HEK293T (cell line): ENCODE data around the gene FBXO28.
A peak's percentile ranks its signal among the peaks of the same experiment; 100 is the strongest.

ENCODE experiments used
- CTCF ChIA-PET: fragments of 350-600 bp; formaldehyde crosslinking; extraction: SDS; loops from one replicate; lab custom pipeline; 2021; ENCODE audit warnings: antibody characterized with exemption, inconsistent platforms; lab: Yijun Ruan, JAX
- POLR2A ChIA-PET: fragments of 350-600 bp; formaldehyde crosslinking; extraction: SDS; loops from one replicate; lab custom pipeline; 2020; ENCODE audit warnings: antibody characterized with exemption, inconsistent platforms; lab: Yijun Ruan, JAX
- DNase-seq: peaks from one replicate; pipeline ENCODE4 v3.0.0; 2012; ENCODE audit warnings: mixed read lengths; ENCODE audit errors: extremely low spot score
- ARNT ChIP-seq: fragments of 450-650 bp; IDR thresholded peaks from 2 replicates; pipeline ENCODE4 v1.6.1; 2017; ENCODE audit warnings: mild to moderate bottlenecking
- BHLHE40 ChIP-seq: fragments of 450-650 bp; IDR thresholded peaks from 2 replicates; pipeline ENCODE4 v1.6.1; 2016; ENCODE audit warnings: mild to moderate bottlenecking, moderate library complexity, borderline replicate concordance
- CTBP1 ChIP-seq: fragments of 450-650 bp; IDR thresholded peaks from 2 replicates; pipeline ENCODE4 v1.6.1; 2016; ENCODE audit warnings: borderline replicate concordance
- ELF4 ChIP-seq: fragments of 450-650 bp; IDR thresholded peaks from 2 replicates; pipeline ENCODE4 v1.6.1; 2017; ENCODE audit warnings: antibody characterized with exemption
- FOXA1 ChIP-seq: fragments of 450-650 bp; IDR thresholded peaks from 2 replicates; pipeline ENCODE4 v1.6.1; 2016; ENCODE audit warnings: mild to moderate bottlenecking
- FOXK2 ChIP-seq: fragments of 450-650 bp; IDR thresholded peaks from 2 replicates; pipeline ENCODE4 v1.6.1; 2016; ENCODE audit warnings: mild to moderate bottlenecking
- FOXM1 ChIP-seq: fragments of 450-650 bp; IDR thresholded peaks from 2 replicates; pipeline ENCODE4 v1.6.1; 2017; ENCODE audit warnings: mild to moderate bottlenecking, borderline replicate concordance
- HDGF ChIP-seq: fragments of 450-650 bp; IDR thresholded peaks from 2 replicates; pipeline ENCODE4 v1.6.1; 2017; ENCODE audit warnings: antibody characterized with exemption, borderline replicate concordance
- L3MBTL2 ChIP-seq: fragments of 450-650 bp; conservative IDR thresholded peaks from 2 replicates; pipeline ENCODE4 v1.6.1; 2016; ENCODE audit warnings: mild to moderate bottlenecking
- LEF1 ChIP-seq: fragments of 450-650 bp; IDR thresholded peaks from 2 replicates; pipeline ENCODE4 v1.6.1; 2017; ENCODE audit warnings: mild to moderate bottlenecking, borderline replicate concordance
- NFRKB ChIP-seq: fragments of 450-650 bp; IDR thresholded peaks from 2 replicates; pipeline ENCODE4 v1.6.1; 2016; ENCODE audit warnings: mild to moderate bottlenecking, moderate library complexity
- PKNOX1 ChIP-seq: fragments of 450-650 bp; IDR thresholded peaks from 2 replicates; pipeline ENCODE4 v1.6.1; 2016
- SP1 ChIP-seq: fragments of 450-650 bp; IDR thresholded peaks from 2 replicates; pipeline ENCODE4 v1.6.1; 2017
- SUZ12 ChIP-seq: fragments of 450-650 bp; IDR thresholded peaks from 2 replicates; pipeline ENCODE4 v1.6.1; 2016; ENCODE audit warnings: mild to moderate bottlenecking
- TARDBP ChIP-seq: fragments of 450-650 bp; IDR thresholded peaks from 2 replicates; pipeline ENCODE4 v1.6.1; 2016
- ZNF384 ChIP-seq: fragments of 450-650 bp; IDR thresholded peaks from 2 replicates; pipeline ENCODE4 v1.6.1; 2016

Gene FBXO28

GRCh38 chr1:224113918-224114786 lies at the start of gene FBXO28:
Gene FBXO28 (plus strand): TSS chr1:224114111. CDS start chr1:224114130, 19 bp downstream.
- POLR2A ChIA-PET, result interaction anchor here (1.1 kb wide), 1 partner anchor 216 kb away, joined by 5 read pairs; the partner anchor contains the start of gene NVL
- CTCF ChIA-PET, result interaction anchor here (0.6 kb wide), 1 partner anchor 257 kb away, joined by 3 read pairs; no protein-coding TSS in a partner anchor
- TF ChIP-seq TARDBP (no peak), LEF1 (no peak), SUZ12 (no peak), SP1 (no peak), PKNOX1 (peak; percentile 36; the same call in 1 of the 2 replicates), FOXM1 (peak; percentile 99), FOXA1 (no peak), FOXK2 (no peak), ELF4 (peak; percentile 67), ARNT (no peak), BHLHE40 (no peak), ZNF384 (no peak), CTBP1 (peak; percentile 44; the same call in 1 of the 2 replicates), HDGF (peak; percentile 92; the same call in 1 of the 2 replicates), L3MBTL2 (no peak; the same call in 1 of the 2 replicates), NFRKB (peak; percentile 97)

GRCh38 chr1:224064150-224064549 lies 49.8 kb upstream of the FBXO28 start:
- no peak for DNase-seq
- CTCF ChIA-PET, result interaction anchor here (0.5 to 2.0 kb wide), 2 partner anchors 13 to 237 kb away, joined by 3 to 15 read pairs; no protein-coding TSS in a partner anchor
- TF ChIP-seq HDGF (no peak), ZNF384 (peak; percentile 36; the same call in 1 of the 2 replicates), ARNT (no peak), BHLHE40 (no peak)
- POLR2A ChIA-PET, result no interaction called here

More at GRCh38 chr1:224113918-224114786, at the start of gene FBXO28:
- peak; percentile 99 for DNase-seq

- CTCF ChIA-PET, result interaction anchor here (0.6 to 1.5 kb wide), 3 partner anchors 13 to 16 kb away, joined by 4 to 5 read pairs (median 4); no protein-coding TSS in a partner anchor
- TF ChIP-seq PKNOX1 (no peak), L3MBTL2 (no peak), NFRKB (no peak), TARDBP (no peak), CTBP1 (no peak), SP1 (no peak), BHLHE40 (no peak), ZNF384 (no peak), SUZ12 (no peak), LEF1 (no peak), FOXM1 (no peak), ARNT (no peak), FOXK2 (no peak), ELF4 (no peak), FOXA1 (no peak), HDGF (no peak)
- DNase-seq, result no peak
- POLR2A ChIA-PET, result no interaction called here
These were observed 48.5 kb upstream of the FBXO28 start for GRCh38 chr1:224065455-224065854.

- DNase-seq, result no peak
- ChIA-PET CTCF (interaction anchor here (1.1 to 1.6 kb wide), 2 partner anchors 15 to 16 kb away, joined by 3 to 4 read pairs; no protein-coding TSS in a partner anchor), POLR2A (no interaction called here)
- TF ChIP-seq BHLHE40 (no peak), FOXK2 (no peak), TARDBP (no peak), L3MBTL2 (no peak), FOXM1 (no peak), NFRKB (no peak), CTBP1 (no peak), FOXA1 (no peak), SP1 (no peak), ZNF384 (no peak), HDGF (no peak), ARNT (no peak)
These were observed 46.7 kb upstream of the FBXO28 start for GRCh38 chr1:224067207-224067606.

- no peak for DNase-seq
- ChIA-PET POLR2A (interaction anchor here (0.6 to 1.0 kb wide), 2 partner anchors 10 to 75 kb away, joined by 3 read pairs; no protein-coding TSS in a partner anchor), CTCF (interaction anchor here (1.1 to 1.6 kb wide), 2 partner anchors 15 to 17 kb away, joined by 3 to 4 read pairs; no protein-coding TSS in a partner anchor)
- TF ChIP-seq HDGF (no peak), FOXA1 (no peak), SP1 (no peak), ZNF384 (no peak), SUZ12 (no peak), LEF1 (no peak), FOXM1 (no peak), ARNT (no peak), FOXK2 (no peak), CTBP1 (no peak)
These were observed 46.1 kb upstream of the FBXO28 start for GRCh38 chr1:224067621-224068457.
